ENCODE data around the gene OR4B1.
"Not testable (repeated sequence)": the region's sequence is repeated elsewhere in the genome, so short reads cannot be mapped to it uniquely, and the experiment has no call there.

OR4B1 gene

GRCh38 chr11:48216510-48216909 lies at the start of gene OR4B1:
OR4B1 (plus strand) TSS chr11:48216810; CDS start chr11:48216810, 0 bp downstream.
- DNase-seq (ENCODE audit: low read depth): no peak

GRCh38 chr11:48167380-48167779 lies 49.2 kb upstream of the OR4B1 start:
- DNase-seq (ENCODE audit: low read depth): no peak

GRCh38 chr11:48168815-48169214 lies 47.8 kb upstream of the OR4B1 start:
- DNase-seq (ENCODE audit: low read depth): no peak

- DNase-seq (ENCODE audit: low read depth): no peak
Measured at GRCh38 chr11:48169259-48169658, 47.4 kb upstream of the OR4B1 start.

GRCh38 chr11:48169717-48170116 lies 46.9 kb upstream of the OR4B1 start:
- DNase-seq (ENCODE audit: low read depth): no peak

- peak; percentile 39 for DNase-seq (ENCODE audit: low read depth)
Measured at GRCh38 chr11:48170241-48171233, 46.1 kb upstream of the OR4B1 start.

- DNase-seq (ENCODE audit: low read depth): no peak
Measured at GRCh38 chr11:48172818-48173609, 43.6 kb upstream of the OR4B1 start.

- no peak for DNase-seq (ENCODE audit: low read depth)
Measured at GRCh38 chr11:48177661-48178060, 38.9 kb upstream of the OR4B1 start.

- no peak for DNase-seq (ENCODE audit: low read depth)
Measured at GRCh38 chr11:48180627-48181026, 36.0 kb upstream of the OR4B1 start.

- no peak for DNase-seq (ENCODE audit: low read depth)
Measured at GRCh38 chr11:48182860-48183526, 33.6 kb upstream of the OR4B1 start.

GRCh38 chr11:48184452-48184851 lies 32.2 kb upstream of the OR4B1 start:
- no peak for DNase-seq (ENCODE audit: low read depth)

GRCh38 chr11:48190906-48191654 lies 25.5 kb upstream of the OR4B1 start:
- not testable (repeated sequence) for DNase-seq (ENCODE audit: low read depth)

- peak; percentile 34 for DNase-seq (ENCODE audit: low read depth)
Measured at GRCh38 chr11:48193876-48194275, 22.7 kb upstream of the OR4B1 start.

- no peak for DNase-seq (ENCODE audit: low read depth)
Measured at GRCh38 chr11:48207881-48208280, 8.7 kb upstream of the OR4B1 start.

GRCh38 chr11:48210052-48210451 lies 6.6 kb upstream of the OR4B1 start:
- no peak for DNase-seq (ENCODE audit: low read depth)

GRCh38 chr11:48228761-48229160 lies 12.2 kb downstream of the OR4B1 start:
- DNase-seq (ENCODE audit: low read depth): no peak

- DNase-seq (ENCODE audit: low read depth): not testable (repeated sequence)
Measured at GRCh38 chr11:48230057-48230456, 13.4 kb downstream of the OR4B1 start.

- no peak for DNase-seq (ENCODE audit: low read depth)
Measured at GRCh38 chr11:48237727-48238126, 21.1 kb downstream of the OR4B1 start.

- DNase-seq (ENCODE audit: low read depth): no peak
Measured at GRCh38 chr11:48242501-48242900, 25.9 kb downstream of the OR4B1 start.

GRCh38 chr11:48244804-48245203 lies 28.2 kb downstream of the OR4B1 start, which contains the start of gene OR4X2:
OR4X2 (plus strand) TSS chr11:48245104; CDS start chr11:48245104, 0 bp downstream.
- no peak for DNase-seq (ENCODE audit: low read depth)

GRCh38 chr11:48248902-48249301 lies 32.3 kb downstream of the OR4B1 start:
- no peak for DNase-seq (ENCODE audit: low read depth)

All from GM04503 (cell line).